ENCODE data around the gene IQSEC1.

Gene IQSEC1

GRCh38 chr3:13072239-13072599 lies 1.0 kb downstream of the IQSEC1 start:
- no peak for DNase-seq (ENCODE audit: extremely low read depth, low read depth)
- no peak for TF ChIP-seq CTCF (IDR thresholded peaks at IDR 0.05; ENCODE audit: low read depth, low read length)

- no peak for DNase-seq (ENCODE audit: extremely low read depth, low read depth)
Measured at GRCh38 chr3:13071695-13072094, 1.5 kb downstream of the IQSEC1 start.

GRCh38 chr3:13070391-13071070 lies 2.7 kb downstream of the IQSEC1 start:
- no peak for DNase-seq (ENCODE audit: extremely low read depth, low read depth)
- TF ChIP-seq CTCF (IDR thresholded peaks at IDR 0.05; ENCODE audit: low read depth, low read length): no peak

More at GRCh38 chr3:13071695-13072094, 1.5 kb downstream of the IQSEC1 start:
- TF ChIP-seq CTCF (IDR thresholded peaks at IDR 0.05; ENCODE audit: low read depth, low read length): no peak

GRCh38 chr3:13069495-13069894 lies 3.7 kb downstream of the IQSEC1 start:
- no peak for TF ChIP-seq CTCF (IDR thresholded peaks at IDR 0.05; ENCODE audit: low read depth, low read length)
- DNase-seq (ENCODE audit: extremely low read depth, low read depth): no peak

GRCh38 chr3:13068269-13069010 lies 4.8 kb downstream of the IQSEC1 start:
- no peak for TF ChIP-seq CTCF (IDR thresholded peaks at IDR 0.05; ENCODE audit: low read depth, low read length)
- DNase-seq (ENCODE audit: extremely low read depth, low read depth): no peak

- DNase-seq (ENCODE audit: extremely low read depth, low read depth): no peak
Measured at GRCh38 chr3:13067778-13068177, 5.5 kb downstream of the IQSEC1 start.

More at GRCh38 chr3:13067778-13068177, 5.5 kb downstream of the IQSEC1 start:
- TF ChIP-seq CTCF (IDR thresholded peaks at IDR 0.05; ENCODE audit: low read depth, low read length): no peak

All from AG09319 (cell line).